GM18873 (cell line): ENCODE measurements around the gene CCZ1.
"Not testable (repeated sequence)": the region's sequence is repeated elsewhere in the genome, so short reads cannot be mapped to it uniquely, and the experiment has no call there.

Experiments
- ATAC-seq: cut with Tn5 transposase; IDR thresholded peaks from one replicate; pipeline ENCODE4 v1.9.1; 2021; ENCODE audit warnings: mild to moderate bottlenecking, moderate library complexity, moderate number of reproducible peaks; ENCODE audit not compliant: unreplicated experiment, low FRiP score

CCZ1 gene

DNA sequence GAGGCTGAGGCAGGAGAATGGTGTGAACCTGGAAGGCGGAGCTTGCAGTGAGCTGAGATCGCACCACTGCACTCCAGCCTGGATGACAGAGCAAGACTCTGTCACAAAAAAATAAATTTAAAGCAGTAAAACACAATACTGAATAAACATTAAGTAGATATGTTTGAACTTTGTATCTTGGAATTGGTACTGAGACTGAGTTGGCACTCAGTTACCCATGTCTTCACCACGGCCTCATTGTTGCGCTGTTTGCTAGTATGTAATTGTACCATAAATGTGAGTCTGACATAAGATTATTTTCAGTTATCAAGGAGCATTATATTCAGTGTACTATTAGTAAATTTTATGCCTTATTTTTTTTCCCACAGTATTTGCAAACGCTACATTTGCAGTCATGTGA, 6.2 kb downstream of the CCZ1 start:
- not testable (repeated sequence) for ATAC-seq

DNA sequence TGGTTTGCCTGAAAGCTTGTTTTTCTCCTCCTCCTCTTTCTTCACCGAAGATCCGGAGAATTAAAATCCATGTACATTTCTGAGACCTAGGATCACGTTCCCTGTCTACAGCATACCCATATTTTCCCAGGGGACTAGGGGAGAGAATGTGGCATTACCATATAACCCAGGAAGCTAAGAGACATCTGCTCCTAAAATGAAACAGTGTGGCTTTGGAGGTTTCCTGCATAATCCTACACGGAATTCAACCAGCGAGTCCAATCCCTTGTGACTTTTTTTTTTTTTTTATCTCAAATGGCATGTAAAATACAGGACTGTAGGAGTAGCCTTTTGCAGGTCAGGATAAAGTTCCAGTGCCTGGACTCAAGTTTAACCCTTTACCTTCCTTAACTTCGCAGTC, 10.3 kb downstream of the CCZ1 start:
- ATAC-seq = not testable (repeated sequence)

DNA sequence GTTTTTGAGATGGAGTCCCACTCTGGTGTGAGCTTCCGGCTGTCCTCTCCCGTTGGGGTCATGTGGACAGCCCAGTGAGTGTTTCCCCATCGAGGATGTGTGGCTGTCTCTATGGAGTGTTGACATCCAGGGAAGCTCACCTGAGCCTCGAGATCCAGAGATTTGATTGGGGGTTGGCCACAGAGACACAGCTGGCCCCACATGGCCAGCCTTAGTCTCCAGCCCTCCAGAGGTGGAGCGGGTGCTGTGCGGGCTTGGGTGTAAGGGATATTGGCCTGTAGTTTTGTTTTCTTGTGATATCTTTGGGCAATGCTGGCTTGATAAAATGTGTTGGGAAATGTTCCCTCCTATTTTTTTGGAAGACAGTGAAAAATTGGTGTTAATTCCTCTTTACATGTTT, 18.0 kb downstream of the CCZ1 start:
- not testable (repeated sequence) for ATAC-seq

DNA sequence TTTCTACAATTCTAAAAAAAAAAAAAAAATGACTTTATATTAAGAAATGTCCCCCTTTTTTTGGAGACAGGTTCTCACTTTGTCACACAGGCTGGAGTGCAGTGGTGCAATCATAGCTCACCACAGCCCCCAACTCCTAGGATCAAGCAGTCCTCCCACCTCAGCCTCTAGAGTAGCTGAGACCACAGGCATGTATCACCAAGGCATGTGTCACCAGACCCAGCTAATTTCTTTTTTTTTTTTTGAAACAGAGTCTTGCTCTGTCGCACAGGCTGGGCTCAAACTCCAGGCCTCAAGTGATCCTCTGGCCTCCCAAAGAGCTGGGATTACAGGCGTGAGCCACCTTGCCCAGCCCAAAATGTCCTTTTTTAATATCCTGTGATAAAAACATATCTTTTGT, 25.6 kb downstream of the CCZ1 start:
- ATAC-seq = not testable (repeated sequence)

DNA sequence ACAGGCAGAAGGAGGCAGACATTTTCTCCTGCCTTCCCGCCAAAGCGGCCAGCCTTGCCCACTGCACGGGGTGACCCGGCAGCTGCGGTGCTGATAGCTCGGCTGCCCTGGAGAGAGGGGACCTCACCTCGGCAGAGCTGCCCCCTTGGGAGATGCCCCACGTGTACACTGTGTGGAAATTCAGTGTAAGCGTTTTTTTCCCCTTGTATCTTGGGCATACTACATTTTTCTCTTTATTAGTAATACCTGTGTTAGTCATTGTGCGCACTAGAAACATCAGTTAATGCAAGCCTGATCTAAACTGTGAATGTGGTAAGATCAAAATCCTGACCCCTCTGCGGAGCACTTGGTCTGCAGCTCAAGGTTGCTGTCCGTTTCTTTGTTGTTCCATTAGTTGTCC, 26.1 kb downstream of the CCZ1 start:
- ATAC-seq = not testable (repeated sequence)

DNA sequence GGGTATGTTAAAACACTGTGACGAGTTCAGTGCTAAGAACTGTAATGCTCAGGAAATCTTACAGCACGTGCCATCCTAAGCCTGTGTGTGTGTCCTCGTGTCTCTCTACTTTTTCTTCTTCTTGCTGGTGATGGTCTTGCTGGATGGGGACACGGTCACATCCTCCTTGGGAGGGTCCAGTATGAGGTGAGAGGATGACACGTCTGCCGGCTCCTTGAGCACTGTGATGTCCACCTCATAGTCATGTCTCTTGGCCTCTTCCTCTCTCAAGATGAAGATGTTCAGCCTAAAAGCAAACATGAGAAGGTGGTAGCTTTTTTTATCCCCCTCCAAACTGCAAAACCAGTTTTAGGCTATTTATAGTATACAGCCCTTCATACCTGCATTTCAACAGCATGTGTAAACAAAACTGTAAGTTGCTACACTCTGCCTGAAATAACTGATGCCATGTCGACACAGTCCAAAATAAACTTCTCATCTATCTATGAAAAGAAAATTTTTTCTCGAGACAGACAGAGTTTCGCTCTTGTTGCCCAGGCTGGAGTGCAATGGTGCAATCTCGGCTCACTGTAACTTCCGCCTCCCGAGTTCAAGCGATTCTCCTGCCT, 27.8 kb downstream of the CCZ1 start:
- ATAC-seq = not testable (repeated sequence)

DNA sequence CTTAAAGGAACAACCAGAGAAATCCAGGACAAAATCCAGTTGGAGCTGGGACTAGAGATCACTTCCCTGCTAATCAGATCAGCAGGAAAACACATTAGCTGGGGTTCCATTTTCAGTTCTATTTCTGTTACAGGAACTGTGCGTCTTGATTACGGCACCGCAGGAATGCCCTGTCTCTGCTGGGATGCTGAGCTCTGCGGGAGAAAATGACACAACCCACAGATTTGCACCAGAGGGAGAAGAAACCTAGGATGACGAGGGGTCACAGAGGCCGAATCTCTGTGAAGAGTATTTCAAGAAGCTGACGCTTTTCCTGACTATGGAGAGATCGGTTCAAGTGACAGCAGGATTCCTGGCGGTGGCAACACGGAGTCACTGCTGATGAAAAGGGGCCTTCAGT, 31.8 kb downstream of the CCZ1 start:
- ATAC-seq = not testable (repeated sequence)

DNA sequence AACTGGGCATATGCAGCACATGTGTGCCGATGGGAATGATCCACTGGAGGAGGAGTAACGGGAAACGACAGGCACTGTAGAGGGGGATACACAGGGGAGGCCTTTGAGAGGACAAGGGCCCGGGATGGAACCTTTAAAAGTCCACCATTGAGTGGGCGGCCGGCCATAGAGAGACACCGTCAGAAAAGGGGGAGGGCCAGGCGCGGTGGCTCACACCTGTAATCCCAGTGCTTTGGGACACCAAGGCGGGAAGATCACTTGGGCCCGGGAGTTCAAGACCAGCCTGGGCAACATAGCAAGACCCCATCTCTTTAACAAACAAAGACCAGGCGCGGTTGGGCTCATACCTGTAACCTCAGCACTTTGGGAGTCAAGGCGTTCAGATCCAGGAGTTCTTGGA, 32.7 kb downstream of the CCZ1 start:
- ATAC-seq = not testable (repeated sequence)

DNA sequence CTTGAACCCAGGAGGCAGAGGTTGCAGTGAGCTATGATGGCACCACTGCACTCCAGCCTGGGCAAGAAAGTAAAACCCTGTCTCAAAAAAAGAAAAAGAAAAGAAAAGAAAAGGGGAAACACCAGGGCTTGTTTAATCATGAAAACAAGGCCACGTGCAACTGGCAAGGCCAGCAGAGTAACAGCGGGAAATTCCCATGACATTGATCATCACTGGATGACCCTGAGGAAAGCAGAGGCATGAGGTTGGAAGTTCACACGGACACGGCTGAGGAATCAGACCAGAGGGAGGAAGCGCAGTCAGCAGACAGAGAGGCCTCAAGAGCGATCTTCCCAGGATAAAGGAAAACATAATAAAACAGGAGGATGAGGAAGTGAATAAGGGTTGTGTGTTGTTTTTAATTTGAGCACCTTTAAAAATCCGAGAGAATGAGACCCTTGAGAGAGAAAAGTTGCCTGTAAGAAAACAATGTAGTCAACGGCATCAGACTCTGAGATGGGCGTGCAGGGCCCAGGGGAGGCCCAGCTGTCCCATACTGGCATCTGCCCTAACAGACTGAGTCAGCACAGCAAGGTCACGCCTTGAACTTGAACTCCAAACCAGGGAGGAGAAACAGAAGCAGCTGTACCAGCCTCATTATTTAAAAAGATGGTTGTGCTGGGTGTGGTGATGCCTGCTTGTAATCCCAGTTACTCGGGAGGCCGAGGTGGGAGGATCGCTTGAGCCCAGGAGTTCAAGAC, 33.5 kb downstream of the CCZ1 start:
- not testable (repeated sequence) for ATAC-seq

DNA sequence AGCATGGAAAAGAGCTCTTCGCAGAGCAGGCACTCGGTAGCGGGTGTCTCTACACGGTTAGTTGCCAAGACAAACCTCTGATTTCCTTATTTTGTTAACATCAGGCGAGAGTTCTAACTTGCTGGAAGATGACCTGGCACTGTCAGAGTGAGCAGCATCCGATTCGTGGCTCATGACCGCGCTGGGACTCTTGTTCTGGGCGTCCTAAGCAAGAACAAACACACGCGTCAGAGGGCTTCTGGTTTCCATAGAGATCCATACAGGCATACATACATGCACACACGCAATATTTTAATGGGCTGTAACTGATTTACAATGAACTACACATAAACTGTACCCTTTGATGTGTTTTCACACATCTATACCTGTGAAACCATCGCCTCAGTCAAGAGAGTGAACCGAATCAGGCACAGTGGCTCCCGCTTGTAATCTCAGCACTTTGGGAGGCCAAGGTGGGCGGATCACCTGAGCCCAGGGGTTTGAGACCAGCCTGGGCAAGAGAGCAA, 36.5 kb downstream of the CCZ1 start:
- ATAC-seq = not testable (repeated sequence)

DNA sequence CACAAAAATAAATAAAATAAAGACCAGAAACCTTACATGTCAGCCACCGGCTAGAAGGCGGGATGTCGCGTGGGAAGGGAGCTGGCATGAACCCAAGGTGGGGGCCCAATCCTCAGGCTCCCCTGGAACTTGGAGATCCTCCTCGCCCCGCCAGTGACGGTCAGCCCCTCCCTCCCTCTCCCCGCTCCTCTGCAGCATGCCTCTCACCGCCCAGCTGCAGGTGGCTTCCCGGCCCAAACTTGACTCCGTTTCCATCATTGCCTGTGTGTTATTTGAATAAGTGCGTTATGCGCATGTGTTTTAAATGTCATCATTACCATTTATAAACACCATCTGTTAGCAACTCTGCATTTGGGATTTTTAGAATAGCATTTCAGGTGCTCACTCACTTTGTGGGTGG, 64.7 kb downstream of the CCZ1 start:
- ATAC-seq = not testable (repeated sequence)

DNA sequence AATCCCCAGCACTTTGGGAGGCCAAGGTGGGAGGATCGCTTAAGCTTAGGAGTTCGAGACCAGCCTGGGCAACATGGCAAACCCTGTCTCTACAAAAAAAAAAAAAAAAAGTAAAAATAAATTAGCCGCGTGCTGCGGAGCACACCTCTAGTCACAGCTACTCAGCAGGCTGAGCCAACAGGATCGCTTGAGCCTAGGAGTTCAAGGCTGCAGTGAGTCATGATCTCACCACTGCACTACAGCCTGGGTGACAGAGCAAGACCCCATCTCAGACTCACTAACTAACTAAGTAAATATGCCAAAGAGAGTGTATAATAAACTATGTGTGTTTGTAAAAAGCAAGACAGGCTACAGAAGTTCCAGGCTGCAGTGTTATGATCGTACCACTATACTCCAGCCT, 65.3 kb downstream of the CCZ1 start:
- ATAC-seq = not testable (repeated sequence)

DNA sequence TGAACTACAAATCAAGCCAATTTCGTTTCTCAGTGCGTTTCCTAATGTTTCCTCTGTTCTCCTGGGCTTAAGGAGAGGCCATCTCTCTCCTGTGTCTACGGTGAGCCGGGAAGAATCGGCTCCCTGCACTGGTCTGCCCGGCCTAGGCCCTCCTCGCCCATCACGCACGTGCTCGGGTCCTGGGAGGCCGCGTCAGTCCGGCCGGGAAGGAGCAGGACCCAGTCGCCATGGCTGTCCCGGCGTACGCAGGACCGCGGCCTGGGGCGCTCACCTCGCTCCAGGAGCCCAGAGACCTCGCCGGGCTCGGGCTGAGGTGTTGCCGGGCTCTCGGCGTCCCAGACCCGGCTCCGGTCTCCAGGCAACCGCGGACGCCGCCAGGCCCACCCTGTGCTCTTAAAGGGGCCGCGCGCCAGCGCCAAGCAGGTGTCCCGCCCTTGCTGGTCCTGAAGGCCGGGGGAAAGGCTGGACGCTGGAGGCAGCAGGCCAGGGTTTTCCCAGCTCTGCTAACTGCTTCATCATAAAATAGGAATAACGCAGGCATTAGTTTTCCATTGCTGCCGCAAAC, 71.9 kb downstream of the CCZ1 start, which contains the start of gene RSPH10B:
Gene RSPH10B (minus strand): TSS at position 343 of the 565 bp plus-strand sequence. CDS start 3,573 bp downstream, outside the sequence.
- ATAC-seq = not testable (repeated sequence)

DNA sequence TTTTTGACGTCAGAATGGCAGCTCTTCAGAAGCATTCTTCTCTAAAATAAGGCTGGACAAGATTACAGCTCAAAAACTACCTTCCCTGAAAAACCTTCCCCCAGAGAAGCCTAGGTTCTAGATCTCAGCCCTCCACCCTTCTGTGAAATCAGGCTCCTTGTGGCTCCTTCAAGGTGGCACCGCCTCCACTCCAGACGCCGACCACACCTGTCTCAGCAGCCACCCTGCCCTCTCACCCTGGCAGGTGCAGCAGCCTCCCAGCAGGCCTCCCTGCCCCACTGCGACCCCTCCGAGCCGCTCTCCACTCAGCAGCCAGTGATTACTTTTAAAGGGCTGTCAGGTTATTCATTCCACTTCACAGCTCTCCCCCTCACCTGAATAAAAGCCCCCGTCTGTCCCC, 75.0 kb downstream of the CCZ1 start:
- ATAC-seq = not testable (repeated sequence)
